PC-3 (cell line): ENCODE results near the gene SERGEF.

ENCODE experiments used
- CTCF ChIP-seq: fragments of 300-600 bp; sonication (generic); conservative IDR thresholded peaks from 2 replicates; pipeline ENCODE4 v1.5.1; 2017; ENCODE audit warnings: antibody characterized with exemption, low read depth, mild to moderate bottlenecking, low read length
- EZH2phosphoT487 ChIP-seq: fragments of 300-600 bp; sonication (generic); IDR thresholded peaks from 2 replicates; pipeline ENCODE4 v1.6.1; 2018; ENCODE audit warnings: mild to moderate bottlenecking, antibody characterized with exemption, low read length, borderline replicate concordance

DNA sequence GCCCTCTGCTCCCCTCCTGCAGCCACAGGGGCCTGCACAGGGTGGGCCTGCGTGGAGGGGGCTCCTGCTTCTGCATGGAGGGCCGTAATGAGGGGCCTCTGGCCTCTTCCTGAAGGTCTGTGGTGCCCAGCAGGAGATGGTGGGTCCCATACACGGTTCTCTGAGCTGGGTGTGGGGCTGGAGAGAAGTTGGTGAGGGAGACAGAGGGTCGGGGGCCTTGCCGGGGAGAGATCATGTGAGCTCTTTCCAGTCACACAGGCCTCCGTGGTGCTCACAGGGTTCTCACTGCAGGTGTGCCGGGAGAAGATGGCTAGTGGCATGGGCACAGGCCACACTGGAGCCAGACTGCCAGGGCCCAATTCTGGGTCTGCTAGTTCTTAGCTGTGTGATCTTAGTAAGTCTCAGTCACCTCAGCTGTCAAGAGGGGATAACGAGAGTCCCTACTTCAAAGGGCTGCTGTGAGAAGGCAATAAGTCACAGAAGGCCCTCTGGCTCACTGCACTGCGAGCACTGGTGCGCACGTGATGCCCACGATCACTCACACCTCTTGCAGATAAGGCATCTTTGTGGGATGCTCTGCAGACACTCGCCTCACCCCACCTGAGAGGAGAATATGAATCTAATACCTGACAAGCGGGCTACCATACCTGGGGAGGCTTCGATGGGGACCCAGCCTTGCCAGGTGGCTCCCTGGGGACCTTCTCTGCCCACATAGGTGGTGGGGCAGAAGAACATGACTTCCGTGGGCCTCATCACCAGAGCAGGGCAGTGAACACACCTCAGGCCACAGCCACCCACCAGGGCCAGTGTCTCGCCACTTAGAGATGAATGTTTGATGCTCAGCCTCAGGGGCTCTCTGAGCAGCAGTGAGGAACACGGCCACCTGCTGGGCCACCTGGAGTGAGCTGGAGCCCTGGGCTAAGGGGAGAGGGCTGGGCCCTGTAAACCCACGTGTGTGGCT is 263.8 kb downstream of the SERGEF start:
- TF ChIP-seq CTCF (no peak), EZH2phosphoT487 (no peak)
